ENCODE data around the gene UNC45A.
"Not testable (repeated sequence)": the region's sequence is repeated elsewhere in the genome, so short reads cannot be mapped to it uniquely, and the experiment has no call there.

UNC45A gene

GRCh38 chr15:90892498-90893174, 42.4 kb upstream of the UNC45A start:
- Histone ChIP-seq H3K4me3 (ENCODE audit: low read length) (no peak overlapping the region), H3K4me2 (ENCODE audit: low read depth, low read length) (no peak overlapping the region)

GRCh38 chr15:90893175-90894090, 41.7 kb upstream of the UNC45A start:
- Histone ChIP-seq H3K4me2 (ENCODE audit: low read depth, low read length) (no peak overlapping the region), H2AFZ (ENCODE audit: low read length) (no peak overlapping the region)
- DNase-seq: no peak

More at GRCh38 chr15:90892498-90893174, 42.4 kb upstream of the UNC45A start:
- H3K9ac ChIP-seq (ENCODE audit: low read length): no peak overlapping the region
- H3F3A ChIP-seq (ENCODE audit: insufficient read depth, low read length): no peaks in the 10 kb centered on the region
- H2AFZ ChIP-seq (ENCODE audit: low read length): no peak overlapping the region
- no peaks in the 10 kb centered on the region for H4K20me1 ChIP-seq (ENCODE audit: insufficient read depth, low read length)
- H3K27ac ChIP-seq (ENCODE audit: low read length): no peak overlapping the region
- H3K79me2 ChIP-seq (ENCODE audit: low read length): no peaks in the 10 kb centered on the region
- no peaks in the 10 kb centered on the region for H3K9me3 ChIP-seq (replicated peaks; ENCODE audit: insufficient read depth, low read length)
- no peak for DNase-seq
- 0 out of 2 replicates have a peak, but pooled peaks cover 3% of the 10 kb centered on the region for H3K4me1 ChIP-seq (ENCODE audit: low read length)
- H3K27me3 ChIP-seq (replicated peaks; ENCODE audit: insufficient read depth, low read length): peaks cover 5% of the 10 kb centered on the region; the same call in 1 of the 2 replicates
- H3K36me3 ChIP-seq (replicated peaks; ENCODE audit: insufficient read depth, low read length): no peaks in the 10 kb centered on the region
- TF ChIP-seq CTCF (IDR thresholded peaks at IDR 0.05; ENCODE audit: low read length) (no peak), EZH2 (optimal IDR thresholded peaks at IDR 0.05; ENCODE audit: low read depth, low read length) (no peak), EZH2phosphoT487 (IDR thresholded peaks at IDR 0.05; ENCODE audit: low read length) (no peak)
- no peaks in the 10 kb centered on the region for H3K9me2 ChIP-seq (replicated peaks; ENCODE audit: insufficient read depth, low read length)

GRCh38 chr15:90895571-90896117, 39.4 kb upstream of the UNC45A start:
- Histone ChIP-seq H3K9me2 (replicated peaks; ENCODE audit: insufficient read depth, low read length) (no peaks in the 10 kb centered on the region), H4K20me1 (ENCODE audit: insufficient read depth, low read length) (no peaks in the 10 kb centered on the region), H3F3A (ENCODE audit: insufficient read depth, low read length) (no peaks in the 10 kb centered on the region), H3K4me2 (ENCODE audit: low read depth, low read length) (no peak overlapping the region), H3K79me2 (ENCODE audit: low read length) (no peaks in the 10 kb centered on the region), H3K4me3 (ENCODE audit: low read length) (no peak overlapping the region), H3K27me3 (replicated peaks; ENCODE audit: insufficient read depth, low read length) (0 out of 2 replicates have a peak, but pooled peaks cover 2% of the 10 kb centered on the region), H3K27ac (ENCODE audit: low read length) (no peak overlapping the region), H3K9me3 (replicated peaks; ENCODE audit: insufficient read depth, low read length) (no peaks in the 10 kb centered on the region), H2AFZ (ENCODE audit: low read length) (no peak overlapping the region), H3K4me1 (ENCODE audit: low read length) (0 out of 2 replicates have a peak, but pooled peaks cover 3% of the 10 kb centered on the region), H3K36me3 (replicated peaks; ENCODE audit: insufficient read depth, low read length) (no peaks in the 10 kb centered on the region), H3K9ac (ENCODE audit: low read length) (no peak overlapping the region)
- TF ChIP-seq EZH2phosphoT487 (IDR thresholded peaks at IDR 0.05; ENCODE audit: low read length) (no peak), EZH2 (optimal IDR thresholded peaks at IDR 0.05; ENCODE audit: low read depth, low read length) (no peak), CTCF (IDR thresholded peaks at IDR 0.05; ENCODE audit: low read length) (no peak)
- no peak for DNase-seq

More at GRCh38 chr15:90893175-90894090, 41.7 kb upstream of the UNC45A start:
- H3K27me3 ChIP-seq (replicated peaks; ENCODE audit: insufficient read depth, low read length): peaks cover 3% of the 10 kb centered on the region; the same call in 1 of the 2 replicates
- peak; percentile 23 for TF ChIP-seq CTCF (IDR thresholded peaks at IDR 0.05; ENCODE audit: low read length)
- no peak for TF ChIP-seq EZH2phosphoT487 (IDR thresholded peaks at IDR 0.05; ENCODE audit: low read length)
- no peak overlapping the region for H3K27ac ChIP-seq (ENCODE audit: low read length)
- no peak overlapping the region for H3K9ac ChIP-seq (ENCODE audit: low read length)
- no peaks in the 10 kb centered on the region for H3K79me2 ChIP-seq (ENCODE audit: low read length)
- 0 out of 2 replicates have a peak, but pooled peaks cover 3% of the 10 kb centered on the region for H3K4me1 ChIP-seq (ENCODE audit: low read length)
- H3K36me3 ChIP-seq (replicated peaks; ENCODE audit: insufficient read depth, low read length): no peaks in the 10 kb centered on the region
- H3K4me3 ChIP-seq (ENCODE audit: low read length): no peak overlapping the region
- no peaks in the 10 kb centered on the region for H3F3A ChIP-seq (ENCODE audit: insufficient read depth, low read length)
- no peaks in the 10 kb centered on the region for H3K9me3 ChIP-seq (replicated peaks; ENCODE audit: insufficient read depth, low read length)
- H4K20me1 ChIP-seq (ENCODE audit: insufficient read depth, low read length): no peaks in the 10 kb centered on the region
- H3K9me2 ChIP-seq (replicated peaks; ENCODE audit: insufficient read depth, low read length): no peaks in the 10 kb centered on the region

- H3F3A ChIP-seq (ENCODE audit: insufficient read depth, low read length); H3K36me3 ChIP-seq (replicated peaks; ENCODE audit: insufficient read depth, low read length); H3K4me1 ChIP-seq (ENCODE audit: low read length); H4K20me1 ChIP-seq (ENCODE audit: insufficient read depth, low read length); H3K4me3 ChIP-seq (ENCODE audit: low read length); H3K9me3 ChIP-seq (replicated peaks; ENCODE audit: insufficient read depth, low read length); H3K9ac ChIP-seq (ENCODE audit: low read length); H3K79me2 ChIP-seq (ENCODE audit: low read length); H3K27me3 ChIP-seq (replicated peaks; ENCODE audit: insufficient read depth, low read length); H3K9me2 ChIP-seq (replicated peaks; ENCODE audit: insufficient read depth, low read length): not testable (repeated sequence)
- H3K4me2 ChIP-seq (ENCODE audit: low read depth, low read length): peak overlapping the region; percentile 32; the same call in 1 of the 2 replicates
- peak overlapping the region; percentile 46; the same call in 1 of the 2 replicates for H3K27ac ChIP-seq (ENCODE audit: low read length)
- 0 out of 2 replicates have a peak overlapping the region, but pooled peaks have one; percentile 24 for H2AFZ ChIP-seq (ENCODE audit: low read length)
- DNase-seq: peak; percentile 58
These were observed 37.9 kb upstream of the UNC45A start for GRCh38 chr15:90897131-90897655.

All from MM.1S (cell line).